ENCODE results near the gene NRXN3.

NRXN3 gene

GRCh38 chr14:79656496-79656895 is 1486.3 kb downstream of the NRXN3 start:
- Histone ChIP-seq H3K27ac (ENCODE audit: low read depth, low read length) (no peak overlapping the region), H3K27me3 (ENCODE audit: control insufficient read depth, insufficient read depth, low read length) (no peaks in the 10 kb centered on the region), H3K36me3 (ENCODE audit: control insufficient read depth, insufficient read depth, low read length) (no peaks in the 10 kb centered on the region), H3K4me3 (ENCODE audit: low read length) (no peak overlapping the region), H3K9ac (ENCODE audit: low read length) (no peak overlapping the region), H3K4me1 (ENCODE audit: control insufficient read depth, insufficient read depth, low read length) (no peaks in the 10 kb centered on the region)

- H3K27ac ChIP-seq (ENCODE audit: low read depth, low read length): no peak overlapping the region
Measured at GRCh38 chr14:79658221-79658620, 1488.0 kb downstream of the NRXN3 start.

GRCh38 chr14:79658769-79659168 is 1488.6 kb downstream of the NRXN3 start:
- no peaks in the 10 kb centered on the region for H3K4me1 ChIP-seq (ENCODE audit: control insufficient read depth, insufficient read depth, low read length)
- H3K9ac ChIP-seq (ENCODE audit: low read length): no peak overlapping the region
- H3K36me3 ChIP-seq (ENCODE audit: control insufficient read depth, insufficient read depth, low read length): no peaks in the 10 kb centered on the region
- H3K27ac ChIP-seq (ENCODE audit: low read depth, low read length): no peak overlapping the region
- H3K27me3 ChIP-seq (ENCODE audit: control insufficient read depth, insufficient read depth, low read length): no peaks in the 10 kb centered on the region
- no peak overlapping the region for H3K4me3 ChIP-seq (ENCODE audit: low read length)

More at GRCh38 chr14:79658221-79658620, 1488.0 kb downstream of the NRXN3 start:
- H3K9ac ChIP-seq (ENCODE audit: low read length): no peak overlapping the region
- no peaks in the 10 kb centered on the region for H3K36me3 ChIP-seq (ENCODE audit: control insufficient read depth, insufficient read depth, low read length)
- no peaks in the 10 kb centered on the region for H3K4me1 ChIP-seq (ENCODE audit: control insufficient read depth, insufficient read depth, low read length)
- no peak overlapping the region for H3K4me3 ChIP-seq (ENCODE audit: low read length)
- H3K27me3 ChIP-seq (ENCODE audit: control insufficient read depth, insufficient read depth, low read length): no peaks in the 10 kb centered on the region

GRCh38 chr14:79660053-79660939 is 1490.1 kb downstream of the NRXN3 start:
- no peaks in the 10 kb centered on the region for H3K36me3 ChIP-seq (ENCODE audit: control insufficient read depth, insufficient read depth, low read length)
- H3K4me3 ChIP-seq (ENCODE audit: low read length): no peak overlapping the region
- no peak overlapping the region for H3K27ac ChIP-seq (ENCODE audit: low read depth, low read length)

GRCh38 chr14:79661752-79662151 is 1491.6 kb downstream of the NRXN3 start:
- Histone ChIP-seq H3K4me3 (ENCODE audit: low read length) (no peak overlapping the region), H3K36me3 (ENCODE audit: control insufficient read depth, insufficient read depth, low read length) (no peaks in the 10 kb centered on the region), H3K27ac (ENCODE audit: low read depth, low read length) (no peak overlapping the region), H3K9ac (ENCODE audit: low read length) (no peak overlapping the region), H3K4me1 (ENCODE audit: control insufficient read depth, insufficient read depth, low read length) (no peaks in the 10 kb centered on the region), H3K27me3 (ENCODE audit: control insufficient read depth, insufficient read depth, low read length) (no peaks in the 10 kb centered on the region)

More at GRCh38 chr14:79660053-79660939, 1490.1 kb downstream of the NRXN3 start:
- Histone ChIP-seq H3K4me1 (ENCODE audit: control insufficient read depth, insufficient read depth, low read length) (no peaks in the 10 kb centered on the region), H3K9ac (ENCODE audit: low read length) (no peak overlapping the region), H3K27me3 (ENCODE audit: control insufficient read depth, insufficient read depth, low read length) (no peaks in the 10 kb centered on the region)

GRCh38 chr14:79663453-79663852 is 1493.3 kb downstream of the NRXN3 start:
- Histone ChIP-seq H3K9ac (ENCODE audit: low read length) (no peak overlapping the region), H3K27me3 (ENCODE audit: control insufficient read depth, insufficient read depth, low read length) (no peaks in the 10 kb centered on the region), H3K4me3 (ENCODE audit: low read length) (no peak overlapping the region), H3K36me3 (ENCODE audit: control insufficient read depth, insufficient read depth, low read length) (no peaks in the 10 kb centered on the region), H3K27ac (ENCODE audit: low read depth, low read length) (no peak overlapping the region), H3K4me1 (ENCODE audit: control insufficient read depth, insufficient read depth, low read length) (no peaks in the 10 kb centered on the region)

GRCh38 chr14:79665556-79665955 is 1495.4 kb downstream of the NRXN3 start:
- Histone ChIP-seq H3K36me3 (ENCODE audit: control insufficient read depth, insufficient read depth, low read length) (no peaks in the 10 kb centered on the region), H3K4me1 (ENCODE audit: control insufficient read depth, insufficient read depth, low read length) (no peaks in the 10 kb centered on the region), H3K27me3 (ENCODE audit: control insufficient read depth, insufficient read depth, low read length) (no peaks in the 10 kb centered on the region), H3K4me3 (ENCODE audit: low read length) (no peak overlapping the region), H3K9ac (ENCODE audit: low read length) (no peak overlapping the region), H3K27ac (ENCODE audit: low read depth, low read length) (no peak overlapping the region)

- no peaks in the 10 kb centered on the region for H3K27me3 ChIP-seq (ENCODE audit: control insufficient read depth, insufficient read depth, low read length)
- no peaks in the 10 kb centered on the region for H3K36me3 ChIP-seq (ENCODE audit: control insufficient read depth, insufficient read depth, low read length)
- no peak overlapping the region for H3K27ac ChIP-seq (ENCODE audit: low read depth, low read length)
- no peak overlapping the region for H3K9ac ChIP-seq (ENCODE audit: low read length)
- H3K4me3 ChIP-seq (ENCODE audit: low read length): no peak overlapping the region
- H3K4me1 ChIP-seq (ENCODE audit: control insufficient read depth, insufficient read depth, low read length): no peaks in the 10 kb centered on the region
Measured at GRCh38 chr14:79668951-79669350, 1498.8 kb downstream of the NRXN3 start.

- no peaks in the 10 kb centered on the region for H3K4me1 ChIP-seq (ENCODE audit: control insufficient read depth, insufficient read depth, low read length)
- no peaks in the 10 kb centered on the region for H3K27me3 ChIP-seq (ENCODE audit: control insufficient read depth, insufficient read depth, low read length)
- no peak overlapping the region for H3K9ac ChIP-seq (ENCODE audit: low read length)
- H3K4me3 ChIP-seq (ENCODE audit: low read length): no peak overlapping the region
- no peak overlapping the region for H3K27ac ChIP-seq (ENCODE audit: low read depth, low read length)
- H3K36me3 ChIP-seq (ENCODE audit: control insufficient read depth, insufficient read depth, low read length): no peaks in the 10 kb centered on the region
Measured at GRCh38 chr14:79670811-79671210, 1500.6 kb downstream of the NRXN3 start.

GRCh38 chr14:79680087-79680486 is 1509.9 kb downstream of the NRXN3 start:
- Histone ChIP-seq H3K4me1 (ENCODE audit: control insufficient read depth, insufficient read depth, low read length) (no peaks in the 10 kb centered on the region), H3K27me3 (ENCODE audit: control insufficient read depth, insufficient read depth, low read length) (no peaks in the 10 kb centered on the region), H3K4me3 (ENCODE audit: low read length) (no peak overlapping the region), H3K27ac (ENCODE audit: low read depth, low read length) (no peak overlapping the region), H3K9ac (ENCODE audit: low read length) (no peak overlapping the region), H3K36me3 (ENCODE audit: control insufficient read depth, insufficient read depth, low read length) (no peaks in the 10 kb centered on the region)

- Histone ChIP-seq H3K4me1 (ENCODE audit: control insufficient read depth, insufficient read depth, low read length) (no peaks in the 10 kb centered on the region), H3K27me3 (ENCODE audit: control insufficient read depth, insufficient read depth, low read length) (no peaks in the 10 kb centered on the region), H3K36me3 (ENCODE audit: control insufficient read depth, insufficient read depth, low read length) (no peaks in the 10 kb centered on the region), H3K4me3 (ENCODE audit: low read length) (no peak overlapping the region), H3K9ac (ENCODE audit: low read length) (no peak overlapping the region), H3K27ac (ENCODE audit: low read depth, low read length) (no peak overlapping the region)
Measured at GRCh38 chr14:79686196-79686595, 1516.0 kb downstream of the NRXN3 start.

- Histone ChIP-seq H3K4me3 (ENCODE audit: low read length) (no peak overlapping the region), H3K27ac (ENCODE audit: low read depth, low read length) (no peak overlapping the region), H3K27me3 (ENCODE audit: control insufficient read depth, insufficient read depth, low read length) (no peaks in the 10 kb centered on the region), H3K4me1 (ENCODE audit: control insufficient read depth, insufficient read depth, low read length) (no peaks in the 10 kb centered on the region), H3K36me3 (ENCODE audit: control insufficient read depth, insufficient read depth, low read length) (no peaks in the 10 kb centered on the region), H3K9ac (ENCODE audit: low read length) (no peak overlapping the region)
Measured at GRCh38 chr14:79690960-79691359, 1520.8 kb downstream of the NRXN3 start.

GRCh38 chr14:79693935-79694334 is 1523.8 kb downstream of the NRXN3 start:
- peaks cover 3% of the 10 kb centered on the region for H3K4me1 ChIP-seq (ENCODE audit: control insufficient read depth, insufficient read depth, low read length)
- no peak overlapping the region for H3K4me3 ChIP-seq (ENCODE audit: low read length)
- H3K36me3 ChIP-seq (ENCODE audit: control insufficient read depth, insufficient read depth, low read length): no peaks in the 10 kb centered on the region
- H3K27ac ChIP-seq (ENCODE audit: low read depth, low read length): no peak overlapping the region
- no peaks in the 10 kb centered on the region for H3K27me3 ChIP-seq (ENCODE audit: control insufficient read depth, insufficient read depth, low read length)
- H3K9ac ChIP-seq (ENCODE audit: low read length): no peak overlapping the region
